SH-SY5Y (cell line): ENCODE results near the gene MPP4.

Source experiments
- GATA2 ChIP-seq: IDR thresholded peaks from 2 replicates; pipeline ENCODE4 v1.6.1; 2011; ENCODE audit warnings: mild to moderate bottlenecking, low read depth, low read length
- GATA3 ChIP-seq: IDR thresholded peaks from 2 replicates; pipeline ENCODE4 v1.6.1; 2011; ENCODE audit warnings: low read depth, mild to moderate bottlenecking, low read length, moderate library complexity

MPP4 gene

DNA sequence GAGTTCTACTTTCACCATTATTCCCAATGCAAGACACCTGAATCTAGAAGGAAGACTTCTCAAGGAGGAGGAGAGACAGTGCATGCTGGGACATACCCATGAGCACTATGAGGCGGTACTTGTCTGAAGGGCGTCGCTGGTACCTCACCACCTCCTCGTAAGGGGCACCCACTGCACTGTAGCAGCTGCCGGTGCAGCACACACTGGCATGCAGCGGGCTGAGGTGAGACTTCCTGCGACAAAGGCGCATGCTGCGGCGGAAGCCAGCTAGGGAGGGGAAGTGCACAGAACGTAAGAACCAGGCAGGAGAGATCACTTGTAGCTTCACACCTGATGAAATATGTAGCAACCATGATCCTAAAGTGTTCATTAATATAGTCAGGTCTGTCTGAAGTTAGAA lies 42.3 kb downstream of the MPP4 start:
- TF ChIP-seq GATA2: no peak
- no peak for TF ChIP-seq GATA3

GRCh38 chr2:201654616-201655384 lies 43.6 kb downstream of the MPP4 start:
- TF ChIP-seq GATA2 (no peak), GATA3 (no peak)

DNA sequence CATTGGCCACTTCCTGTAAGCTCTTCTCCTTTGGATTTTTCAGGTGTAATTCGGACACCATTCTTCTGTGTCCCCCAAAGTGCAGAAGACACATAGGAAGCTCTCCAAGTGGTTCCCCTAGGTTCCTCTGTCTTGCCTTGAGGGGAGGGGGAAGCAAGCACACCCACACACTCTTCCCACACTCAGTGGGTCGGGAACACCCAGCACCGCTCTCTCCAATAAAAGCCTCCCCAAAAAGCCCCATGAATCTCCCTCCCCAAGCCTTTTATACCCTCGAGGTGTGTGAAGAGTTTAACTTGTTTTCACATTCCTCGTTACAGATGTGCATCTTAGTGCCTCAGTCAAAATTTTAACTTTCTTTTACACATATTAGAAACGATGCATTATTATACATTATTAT lies 45.2 kb downstream of the MPP4 start:
- TF ChIP-seq GATA2 (no peak), GATA3 (no peak)

GRCh38 chr2:201649442-201649841 lies 49.0 kb downstream of the MPP4 start:
- TF ChIP-seq GATA2: no peak
- no peak for TF ChIP-seq GATA3

DNA sequence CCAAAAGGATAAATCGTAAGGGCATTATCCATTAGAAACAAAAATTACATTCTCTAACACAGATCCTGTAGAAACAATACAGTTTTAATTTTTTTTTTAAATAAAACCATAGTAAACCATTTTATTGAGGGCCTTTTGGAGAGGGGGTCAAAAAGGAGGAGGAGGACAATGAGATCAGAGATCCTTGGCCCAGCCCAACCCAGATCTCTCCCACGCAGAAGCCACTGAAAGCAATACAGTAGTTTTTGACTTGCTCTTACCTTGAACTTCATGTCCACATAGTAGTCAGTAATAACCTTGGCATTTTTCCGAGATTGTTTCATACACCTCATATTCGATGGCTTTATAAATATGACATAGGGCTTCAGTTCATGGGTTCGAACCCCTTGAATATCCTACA lies 51.0 kb downstream of the MPP4 start:
- TF ChIP-seq GATA2: no peak
- TF ChIP-seq GATA3: no peak

GRCh38 chr2:201644001-201644400 lies 54.4 kb downstream of the MPP4 start:
- TF ChIP-seq GATA3: no peak
- TF ChIP-seq GATA2: no peak

GRCh38 chr2:201643216-201643890 lies 55.1 kb downstream of the MPP4 start, which contains the start of gene TMEM237:
TSS of gene TMEM237 (minus strand) at chr2:201643503. CDS start at chr2:201643400, 103 bp downstream.
- no peak for TF ChIP-seq GATA3
- TF ChIP-seq GATA2: no peak

DNA sequence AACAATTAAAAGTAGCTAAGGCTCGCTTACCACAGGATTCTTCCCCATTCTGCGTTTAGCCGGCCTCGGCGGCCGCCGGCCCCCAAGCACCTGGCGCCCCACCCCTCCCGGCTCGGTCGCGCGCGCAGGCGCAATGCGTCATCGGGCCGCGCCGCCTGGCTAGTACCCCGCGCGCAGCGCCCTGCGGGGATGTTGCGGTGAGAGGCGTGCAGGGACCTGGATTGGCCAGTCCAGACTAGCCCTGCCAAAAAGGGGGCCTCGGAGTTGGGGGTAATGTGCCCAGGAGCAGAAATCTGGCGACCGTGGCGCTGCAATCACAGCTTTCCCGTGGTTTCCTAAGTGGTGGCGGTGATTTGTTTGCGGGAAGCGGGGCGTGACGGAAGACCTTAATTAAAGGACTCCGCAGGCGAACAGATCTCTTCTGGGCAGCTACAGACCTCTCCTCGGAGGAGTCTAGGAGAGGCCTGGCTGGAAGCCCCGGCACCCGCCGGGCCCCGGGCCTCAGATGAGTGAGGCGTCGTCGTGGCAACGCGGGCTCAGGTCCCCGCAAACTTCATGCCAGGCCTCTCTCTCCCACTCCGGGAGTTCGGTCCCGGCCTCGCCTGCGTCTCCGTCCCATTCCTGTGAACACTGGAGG lies 55.7 kb downstream of the MPP4 start:
- TF ChIP-seq GATA2: no peak
- TF ChIP-seq GATA3: no peak

DNA sequence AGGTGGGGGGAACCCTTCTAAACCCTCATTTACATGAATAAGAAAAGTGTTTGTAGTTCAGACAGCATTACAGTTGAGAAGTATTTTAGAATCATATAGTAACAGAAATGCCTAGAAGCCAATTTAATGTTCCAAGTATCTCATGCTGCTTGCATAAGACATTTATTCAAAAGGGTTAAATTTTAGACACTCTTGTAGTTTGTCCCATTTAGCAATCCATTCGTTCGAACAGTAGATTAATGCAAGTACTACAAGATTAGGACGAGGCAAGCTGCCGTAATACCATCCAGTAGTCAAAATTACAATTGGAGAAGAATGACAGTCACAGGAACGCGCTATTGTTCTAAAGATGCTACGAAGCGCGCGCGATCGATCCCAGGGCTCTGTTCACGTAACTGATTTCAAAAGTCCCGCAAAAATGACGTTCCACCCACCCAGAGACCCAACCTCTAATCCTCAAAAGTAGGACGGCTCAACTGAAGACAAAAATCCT lies 56.3 kb downstream of the MPP4 start:
- TF ChIP-seq GATA3 (no peak), GATA2 (no peak)

GRCh38 chr2:201639205-201639604 lies 59.2 kb downstream of the MPP4 start:
- no peak for TF ChIP-seq GATA3
- no peak for TF ChIP-seq GATA2

DNA sequence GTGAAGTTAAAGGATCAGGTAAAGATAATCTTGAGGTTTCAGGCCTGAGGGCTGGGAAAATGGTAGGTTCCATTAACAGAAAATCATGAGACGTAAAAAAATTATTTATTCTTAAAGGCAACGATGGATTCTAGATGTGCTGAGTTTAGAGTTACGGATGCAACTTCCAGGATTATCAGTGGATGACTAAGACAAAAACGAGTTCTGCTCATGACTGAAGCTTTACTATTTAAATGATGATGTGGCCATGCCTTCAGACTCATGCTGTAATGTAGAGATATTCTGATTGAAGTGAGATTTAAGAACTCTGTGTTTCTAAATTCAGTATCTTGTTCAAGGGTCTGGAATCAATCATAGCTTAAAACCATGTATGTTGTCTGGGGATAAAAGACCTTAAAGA lies 60.1 kb downstream of the MPP4 start:
- TF ChIP-seq GATA2 (no peak), GATA3 (no peak)

GRCh38 chr2:201633661-201634249 lies 64.7 kb downstream of the MPP4 start:
- TF ChIP-seq GATA3 (no peak), GATA2 (peak; percentile 63; the same call in 1 of the 2 replicates)

- no peak for TF ChIP-seq GATA3
Measured at GRCh38 chr2:201631041-201631440, 67.4 kb downstream of the MPP4 start.

- TF ChIP-seq GATA2: no peak
- no peak for TF ChIP-seq GATA3
Measured at GRCh38 chr2:201630577-201630976, 67.9 kb downstream of the MPP4 start.

DNA sequence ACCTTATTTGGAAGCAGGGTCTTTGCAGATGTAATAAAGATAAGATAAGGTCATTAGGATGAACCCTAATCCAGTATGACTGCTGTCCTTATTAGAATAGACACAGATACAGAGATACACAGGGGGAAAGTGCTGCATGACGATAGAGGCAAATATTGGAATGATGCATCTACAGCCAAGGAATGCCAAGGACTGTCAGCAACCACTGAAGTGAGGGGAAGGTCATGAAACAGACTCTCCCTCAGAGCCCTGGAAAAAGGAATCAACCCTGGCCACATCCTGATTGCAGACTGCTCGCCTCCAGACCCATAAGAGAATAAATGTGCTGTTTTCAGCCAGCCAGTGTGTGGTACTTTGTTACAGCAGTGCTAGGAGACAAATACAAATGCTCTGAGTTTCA lies 69.9 kb downstream of the MPP4 start:
- TF ChIP-seq GATA3 (no peak), GATA2 (no peak)
